ENCODE results near the gene IGF2.

DNA sequence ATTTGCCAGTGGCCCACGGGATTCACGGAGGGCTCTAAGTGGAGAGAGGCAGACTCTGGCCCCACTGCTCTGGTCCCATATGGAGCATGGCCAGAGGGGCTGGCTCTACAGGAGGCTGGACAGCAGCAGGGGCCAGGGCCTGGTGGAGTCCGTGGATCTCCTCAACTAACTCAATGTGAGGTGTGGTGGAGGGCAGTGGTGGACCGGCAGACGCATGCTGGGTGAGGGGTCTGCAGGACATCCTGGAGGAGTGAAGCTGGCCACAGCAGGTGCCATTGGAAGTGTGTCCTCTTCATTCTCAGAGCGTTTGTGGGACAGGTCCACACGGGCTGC is 15.6 kb downstream of the IGF2 start:
- TF ChIP-seq CTCF (conservative IDR thresholded peaks at IDR 0.05; ENCODE audit: low read depth, low read length), result no peak
- no peak for TF ChIP-seq EZH2 (IDR thresholded peaks at IDR 0.05; ENCODE audit: low read length, unreplicated experiment)

Measured in PC-3 (cell line).